Measurements from ENCODE around the gene KAT7. TPM values are rescaled to one million over a fixed set of nuclear protein-coding genes. Genes with fewer than 3 reads are reported as not detected.

The KAT7 gene
- total and polyA plus RNA-seq, 2 of the 8 experiments (the other 6 are each of a cell fraction or from before 2014, with no cell fraction given): 90.9 to 139 TPM

DNA sequence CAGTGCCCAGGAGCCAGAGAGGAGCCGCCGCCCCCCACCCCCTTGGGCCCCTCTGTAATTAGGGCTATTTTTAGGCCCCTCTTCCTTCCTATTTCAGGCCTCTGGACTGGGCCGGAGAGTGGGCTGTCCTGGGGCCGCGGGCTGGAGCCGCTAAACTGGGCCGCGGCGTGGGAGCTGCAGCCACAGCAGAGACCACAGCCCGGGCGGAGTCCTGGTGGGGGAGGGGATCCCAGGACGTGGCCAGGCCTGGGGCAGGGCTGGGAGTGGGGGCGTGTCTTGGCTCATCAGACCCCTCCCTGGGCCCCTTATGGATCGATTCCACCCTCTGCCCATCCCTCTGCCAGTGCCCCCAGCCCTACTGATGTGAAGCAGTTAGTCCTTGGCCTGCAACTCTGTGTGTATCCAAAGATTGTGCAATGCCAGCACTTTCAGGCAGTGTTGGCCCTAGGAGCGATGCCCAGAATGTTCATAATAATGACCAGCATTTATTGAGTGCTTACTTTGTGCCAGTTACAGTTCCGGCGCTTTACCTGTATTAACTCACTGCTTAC is 74.4 kb downstream of the KAT7 start:
- ChIA-PET POLR2A (ENCODE audit: partially characterized antibody) (interaction anchor here (0.7 to 4.2 kb wide), 7 partner anchors 10 to 134 kb away, joined by 3 to 28 read pairs (median 5); partner anchors contain the start of gene DLX3), CTCF (ENCODE audit: partially characterized antibody) (interaction anchor here (0.8 to 26.5 kb wide), 11 partner anchors 11 to 194 kb away, joined by 3 to 547 read pairs (median 11); partner anchors contain the start of gene DLX3)
- 76% methylated on average over 15 of the region's 17 CpGs; no CpG with 5 or more reads in 1 of the 2 experiments for WGBS, 2 experiments (ENCODE audit: extremely low coverage in 1 of 2, insufficient coverage in 1 of 2, insufficient read length in 1 of 2, insufficient replicate concordance in 2 of 2, low coverage in 1 of 2, low lambda C conversion rate in 2 of 2, missing lambda C conversion rate in 1 of 2)
- Histone ChIP-seq H3K4me1 (replicated peaks in 1 of 4; ENCODE audit: control insufficient read depth in 3 of 4, insufficient read depth in 4 of 4, low read length in 3 of 4) (peaks cover 0 to 30% (median 22%) of the 10 kb centered on the region in 4 experiments; a peak in 6 of 7 replicates), H4K8ac (ENCODE audit: extremely low read depth, insufficient read depth, low read length) (no peak overlapping the region), H4K20me1 (replicated peaks in 1 of 2; ENCODE audit: control insufficient read depth in 1 of 2, insufficient read depth in 2 of 2, low read length in 2 of 2) (peaks cover 0 to 2% of the 10 kb centered on the region in 2 experiments), H3K9me3 (ENCODE audit: insufficient read depth in 2 of 2, low read depth in 1 of 2, low read length in 1 of 2) (no peaks in the 10 kb centered on the region), H3K79me1 (ENCODE audit: low read depth, low read length) (no peaks in the 10 kb centered on the region), H2BK5ac (ENCODE audit: low read depth, low read length) (no peak overlapping the region), H2AK5ac (ENCODE audit: low read depth, low read length) (no peak overlapping the region), H3K18ac (ENCODE audit: extremely low read depth, low read length) (0 out of 2 replicates have a peak overlapping the region, but pooled peaks have one; percentile 83), H4K91ac (replicated peaks; ENCODE audit: insufficient read length, low read length) (no peak overlapping the region), H3K23ac (ENCODE audit: insufficient read length) (no peak overlapping the region), H3K4me3 (ENCODE audit: extremely low read depth in 1 of 4, insufficient read depth in 2 of 4, low read depth in 3 of 4, low read length in 4 of 4) (no peak overlapping the region), H3K9ac (replicated peaks in 1 of 4; ENCODE audit: extremely low read depth in 1 of 4, low read depth in 3 of 4, low read length in 3 of 4) (no peak overlapping the region; a peak in 1 of 7 replicates), H2AFZ (ENCODE audit: low read length) (no peak overlapping the region), H2BK120ac (replicated peaks; ENCODE audit: low read depth, low read length) (no peak overlapping the region), H2BK12ac (ENCODE audit: low read depth, low read length) (peak overlapping the region; percentile 11; the same call in 1 of the 2 replicates), H4K5ac (ENCODE audit: insufficient read length, low read depth, low read length) (no peak overlapping the region), H3K36me3 (ENCODE audit: control insufficient read depth in 2 of 4, insufficient read depth in 4 of 4, low read length in 3 of 4) (no peaks in the 10 kb centered on the region; a peak in 1 of 8 replicates), H3K56ac (replicated peaks; ENCODE audit: insufficient read length, low read depth, low read length) (no peak overlapping the region), H2BK20ac (ENCODE audit: low read length) (no peak overlapping the region), H3K27me3 (replicated peaks in 1 of 4; ENCODE audit: control insufficient read depth in 3 of 4, extremely low read depth in 1 of 4, insufficient read depth in 3 of 4, low read length in 3 of 4) (peaks cover 0 to 3% (median under 1%) of the 10 kb centered on the region in 4 experiments; a peak in 3 of 7 replicates), H3K4me2 (ENCODE audit: insufficient read depth in 1 of 2, low read depth in 2 of 2, low read length in 2 of 2) (no peak overlapping the region), H3K23me2 (ENCODE audit: low read depth, low read length) (peaks cover 5% of the 10 kb centered on the region; the same call in 1 of the 2 replicates), H3K27ac (ENCODE audit: low read depth, low read length) (no peak overlapping the region), H2BK15ac (ENCODE audit: low read length) (no peak overlapping the region), H3K14ac (ENCODE audit: insufficient read length) (no peak overlapping the region), H3K79me2 (ENCODE audit: control insufficient read depth in 1 of 2, insufficient read depth in 2 of 2, low read length in 2 of 2) (no peaks in the 10 kb centered on the region), H3K4ac (replicated peaks; ENCODE audit: insufficient read length, low read depth, low read length) (no peak overlapping the region)
- DNase-seq (ENCODE audit: low read depth in 1 of 2, low spot score in 2 of 2) (no peak), FAIRE-seq (no peak)
- TF ChIP-seq RBBP5 (IDR thresholded peaks at IDR 0.05; ENCODE audit: borderline replicate concordance, low read depth, low read length) (no peak), CEBPB (IDR thresholded peaks at IDR 0.05; ENCODE audit: low read depth, low read length) (peak; percentile 66)

Data from H1 (cell line).